IMR-90 (cell line): ENCODE measurements around the gene TSHZ3. TPM values are rescaled to one million over a fixed set of nuclear protein-coding genes. Genes with fewer than 3 reads are reported as not detected.

Source experiments
- ATAC-seq: fragments of 200-7000 bp; cut with Tn5 transposase; 2 replicates; pipeline ENCODE4 v1.9.1; 2020; ENCODE audit warnings: low read depth, mild to moderate bottlenecking, moderate library complexity
- BruUV-seq: library from RNA; stranded (reverse); fragments of 400-500 nt; replicated peaks from 2 replicates; lab custom pipeline; 2021; lab: Mats Ljungman, UMichigan
- CTCF ChIA-PET: fragments of 300-600 bp; formaldehyde crosslinking; extraction: SDS; loops from one replicate; lab custom pipeline; 2021; ENCODE audit warnings: antibody characterized with exemption; lab: Yijun Ruan, JAX
- POLR2A ChIA-PET: fragments of 300-600 bp; sonication (Branson Sonifier 250); formaldehyde crosslinking; loops from one replicate; lab custom pipeline; 2022; ENCODE audit warnings: antibody characterized with exemption; ENCODE audit not compliant: unreplicated experiment; lab: Charles Lee
- DNase-seq: peaks from one replicate; pipeline ENCODE4 v3.0.0; 2013
- H2AFZ ChIP-seq: replicated peaks from 2 replicates; pipeline ENCODE3; 2013; ENCODE audit warnings: low read length, mild to moderate bottlenecking; ENCODE audit not compliant: poor library complexity
- H2AK5ac ChIP-seq: 2 replicates; pipeline ENCODE4 v1.6.1; 2013; ENCODE audit warnings: low read depth, low read length, inconsistent platforms
- H2AK9ac ChIP-seq: replicated peaks from 2 replicates; pipeline ENCODE3; 2013; ENCODE audit warnings: mild to moderate bottlenecking, low read depth, low read length, moderate library complexity; ENCODE audit not compliant: poor library complexity
- H2BK120ac ChIP-seq: 2 replicates; pipeline ENCODE4 v1.6.1; 2013; ENCODE audit warnings: low read depth, low read length, inconsistent platforms
- H2BK15ac ChIP-seq: 3 replicates; pipeline ENCODE4 v1.6.1; 2013; ENCODE audit warnings: low read depth, low read length, inconsistent platforms
- H2BK20ac ChIP-seq: 2 replicates; pipeline ENCODE4 v1.6.1; 2013; ENCODE audit warnings: low read depth, mild to moderate bottlenecking, inconsistent platforms, low read length, moderate library complexity
- H2BK5ac ChIP-seq: 2 replicates; pipeline ENCODE4 v1.6.1; 2013; ENCODE audit warnings: mild to moderate bottlenecking, low read depth, low read length, inconsistent platforms; ENCODE audit not compliant: poor library complexity, severe bottlenecking
- H3K14ac ChIP-seq: replicated peaks from 2 replicates; pipeline ENCODE4 v1.6.1; 2013; ENCODE audit warnings: low read depth, low read length, inconsistent platforms
- H3K18ac ChIP-seq: 2 replicates; pipeline ENCODE4 v1.6.1; 2013; ENCODE audit warnings: low read depth, low read length, control low read depth
- H3K23ac ChIP-seq: 2 replicates; pipeline ENCODE4 v1.6.1; 2013; ENCODE audit warnings: low read depth, low read length, inconsistent platforms
- H3K27ac ChIP-seq: 2 replicates; pipeline ENCODE4 v1.5.1; 2013; ENCODE audit warnings: mild to moderate bottlenecking, control low read depth, low read length; ENCODE audit not compliant: insufficient read depth
- H3K27me3 ChIP-seq: 2 replicates; pipeline ENCODE4 v1.6.1; 2013; ENCODE audit warnings: low read length; ENCODE audit not compliant: control insufficient read depth, insufficient read depth
- H3K36me3 ChIP-seq: 2 replicates; pipeline ENCODE4 v1.6.1; 2013; ENCODE audit warnings: low read length, mixed read lengths; ENCODE audit not compliant: control insufficient read depth, insufficient read depth
- H3K4ac ChIP-seq: 2 replicates; pipeline ENCODE4 v1.6.1; 2013; ENCODE audit warnings: low read depth, low read length, inconsistent platforms
- H3K4me1 ChIP-seq: 2 replicates; pipeline ENCODE4 v1.6.1; 2013; ENCODE audit warnings: low read length, mixed read lengths; ENCODE audit not compliant: control insufficient read depth, insufficient read depth
- H3K4me2 ChIP-seq: 2 replicates; pipeline ENCODE4 v1.6.1; 2013; ENCODE audit warnings: low read depth, mild to moderate bottlenecking, control low read depth, low read length, moderate library complexity
- H3K4me3 ChIP-seq: 2 replicates; pipeline ENCODE4 v1.5.1; 2013; ENCODE audit warnings: low read depth, mild to moderate bottlenecking, control low read depth, low read length, moderate library complexity; ENCODE audit not compliant: insufficient read depth
- H3K56ac ChIP-seq: 2 replicates; pipeline ENCODE4 v1.6.1; 2013; ENCODE audit warnings: low read length, inconsistent platforms; ENCODE audit not compliant: insufficient read depth; ENCODE audit errors: extremely low read depth
- H3K79me1 ChIP-seq, 2 experiments: 2 replicates each; pipeline ENCODE4 v1.6.1; 2013; ENCODE audit warnings: low read length in 2 of 2, inconsistent platforms in 1 of 2, low read depth in 1 of 2
- H3K9ac ChIP-seq: 2 replicates; pipeline ENCODE4 v1.6.1; 2013; ENCODE audit warnings: low read depth, low read length, control low read depth
- H3K9me1 ChIP-seq: 2 replicates; pipeline ENCODE4 v1.6.1; 2013; ENCODE audit warnings: low read length, inconsistent platforms; ENCODE audit not compliant: insufficient read depth
- H3K9me3 ChIP-seq: 2 replicates; pipeline ENCODE4 v1.6.1; 2013; ENCODE audit warnings: low read length; ENCODE audit not compliant: control insufficient read depth, insufficient read depth
- H4K20me1 ChIP-seq: 2 replicates; pipeline ENCODE4 v1.6.1; 2013; ENCODE audit warnings: low read length, inconsistent platforms; ENCODE audit not compliant: insufficient read depth
- H4K5ac ChIP-seq: 2 replicates; pipeline ENCODE4 v1.6.1; 2013; ENCODE audit warnings: mild to moderate bottlenecking, low read depth, low read length, control low read depth
- H4K8ac ChIP-seq, 2 experiments: 2 replicates each; pipeline ENCODE4 v1.6.1; 2013; ENCODE audit warnings: low read depth in 2 of 2, low read length in 2 of 2, control low read depth in 1 of 2, inconsistent platforms in 1 of 2
- H4K91ac ChIP-seq: 2 replicates; pipeline ENCODE4 v1.6.1; 2013; ENCODE audit warnings: low read depth, low read length, inconsistent platforms; ENCODE audit not compliant: insufficient read depth
- BHLHE40 ChIP-seq: fragments of 150-350 bp; IDR thresholded peaks from 2 replicates; pipeline ENCODE4 v1.6.1; 2016; ENCODE audit warnings: mild to moderate bottlenecking, low read depth, low read length
- CHD1 ChIP-seq: IDR thresholded peaks from 2 replicates; pipeline ENCODE4 v1.6.1; 2012; ENCODE audit warnings: low read depth, low read length, improper control_type of control experiment
- FOS ChIP-seq: fragments of 150-350 bp; IDR thresholded peaks from 2 replicates; pipeline ENCODE4 v1.6.1; 2016; ENCODE audit warnings: low read depth, low read length
- MAFK ChIP-seq: IDR thresholded peaks from 2 replicates; pipeline ENCODE4 v1.6.1; 2012; ENCODE audit warnings: low read depth, low read length, improper control_type of control experiment
- MXI1 ChIP-seq: IDR thresholded peaks from 2 replicates; pipeline ENCODE4 v1.6.1; 2012; ENCODE audit warnings: low read depth, mild to moderate bottlenecking, low read length, moderate library complexity, borderline replicate concordance
- NFE2L2 ChIP-seq: fragments of 150-350 bp; IDR thresholded peaks from 2 replicates; pipeline ENCODE4 v1.6.1; 2016; ENCODE audit warnings: low read depth, mild to moderate bottlenecking, low read length
- POLR2A ChIP-seq: IDR thresholded peaks from 2 replicates; pipeline ENCODE4 v1.6.1; 2012; ENCODE audit warnings: mild to moderate bottlenecking, low read depth, low read length
- RAD21 ChIP-seq: IDR thresholded peaks from 2 replicates; pipeline ENCODE4 v1.6.1; 2012; ENCODE audit warnings: low read length, improper control_type of control experiment
- RCOR1 ChIP-seq: IDR thresholded peaks from 2 replicates; pipeline ENCODE4 v1.6.1; 2012; ENCODE audit warnings: mild to moderate bottlenecking, low read length, improper control_type of control experiment; ENCODE audit not compliant: insufficient replicate concordance
- RFX5 ChIP-seq: IDR thresholded peaks from 2 replicates; pipeline ENCODE4 v1.8.0; 2012; ENCODE audit warnings: low read depth, mild to moderate bottlenecking, low read length, moderate library complexity
- SMC3 ChIP-seq: fragments of 150-350 bp; IDR thresholded peaks from 2 replicates; pipeline ENCODE4 v1.6.1; 2016; ENCODE audit warnings: low read depth, mild to moderate bottlenecking, antibody characterized with exemption, low read length, moderate library complexity
- USF2 ChIP-seq: fragments of 150-350 bp; IDR thresholded peaks from 2 replicates; pipeline ENCODE4 v1.6.1; 2017; ENCODE audit warnings: mild to moderate bottlenecking, antibody characterized with exemption, low read length, low read depth
- WGBS, 2 experiments: methylation state at CpG; one replicate each; pipeline versions ENCODE4 v1.1.5 to v1.1.7; 2013; ENCODE audit warnings: missing lambda C conversion rate in 2 of 2; ENCODE audit not compliant: insufficient read length in 1 of 2; ENCODE audit errors: extremely low coverage in 2 of 2; 5-methylcytosine and 5-hydroxymethylcytosine counted together
- dilution Hi-C: fragments of 300-500 bp; cut with HindIII; formaldehyde crosslinking; loops from one replicate; pipeline ENCODE4 v1.14.3; 2018; ENCODE audit warnings: low sequenced_read_pairs; ENCODE audit not compliant: unreplicated experiment
- in situ Hi-C: fragments of 300-500 bp; cut with MboI; formaldehyde crosslinking; loops from 3 replicates; pipeline ENCODE4 v1.14.3; 2019; ENCODE audit warnings: low sequenced_read_pairs, inconsistent platforms, mixed read lengths
- intact Hi-C: fragments of 100-400 bp; cut with micrococcal nuclease; formaldehyde crosslinking; loops from 2 replicates; pipeline ENCODE4 v1.10.0; 2022
- polyA plus RNA-seq, 3 experiments: library from polyadenylated mRNA; depleted of rRNA; stranded (reverse); fragments of >200 nt; gene quantifications; 2 replicates each; pipeline ENCODE4 v1.2.3, GENCODE V29; 2012; ENCODE audit warnings: low replicate concordance in 1 of 3
- total RNA-seq: library from RNA; depleted of rRNA; stranded (reverse); fragments of >200 nt; gene quantifications from 2 replicates; pipeline ENCODE4 v1.2.3, GENCODE V29; 2012

TSHZ3 gene
- total and polyA plus RNA-seq, 2 of the 4 experiments (the other 2 are of a cell fraction) = 8.1 to 13.0 TPM

- no peak for TF ChIP-seq POLR2A
- no peak for TF ChIP-seq MAFK
- TF ChIP-seq MXI1 = no peak
- no peak for TF ChIP-seq FOS
Measured at GRCh38 chr19:31340042-31341025, 8.9 kb downstream of the TSHZ3 start (continued).

GRCh38 chr19:31339411-31339810 is 9.8 kb downstream of the TSHZ3 start:
- Histone ChIP-seq H3K79me1 (peaks cover 11 to 81% of the 10 kb centered on the region in 2 experiments), H3K27me3 (no peaks in the 10 kb centered on the region), H3K4me3 (no peak overlapping the region), H3K14ac (peak overlapping the region; percentile 70), H4K8ac (peak overlapping the region; percentile 58 to 59; a peak in 3 of 4 replicates), H2AK9ac (peak overlapping the region; percentile 75), H4K91ac (peak overlapping the region; percentile 78), H3K9ac (peak overlapping the region; percentile 62), H2AFZ (peak overlapping the region; percentile 29), H2BK20ac (peak overlapping the region; percentile 73), H3K9me3 (no peaks in the 10 kb centered on the region), H3K36me3 (peaks cover 14% of the 10 kb centered on the region; the same call in 1 of the 2 replicates), H2AK5ac (peak overlapping the region; percentile 55), H4K5ac (peak overlapping the region; percentile 82), H3K27ac (peak overlapping the region; percentile 97), H3K18ac (peak overlapping the region; percentile 65), H3K4me1 (peaks cover 48% of the 10 kb centered on the region), H3K4ac (peak overlapping the region; percentile 66), H2BK15ac (peak overlapping the region; percentile 23; the same call in 1 of the 3 replicates), H2BK120ac (peak overlapping the region; percentile 53), H2BK5ac (peak overlapping the region; percentile 49), H4K20me1 (peaks cover 46% of the 10 kb centered on the region), H3K56ac (no peak overlapping the region), H3K9me1 (peaks cover 25% of the 10 kb centered on the region), H3K4me2 (peak overlapping the region; percentile 83), H3K23ac (peak overlapping the region; percentile 2; the same call in 1 of the 2 replicates)
- dilution Hi-C loops = no loop called here
- in situ Hi-C loops = loop anchor here (5.0 to 25.0 kb wide), 2 partner anchors 107 to 1023 kb away; no protein-coding TSS in a partner anchor
- CTCF ChIA-PET = interaction anchor here (0.7 kb wide), 1 partner anchor 27 kb away, joined by 3 read pairs; no protein-coding TSS in a partner anchor
- ATAC-seq = peak; percentile 5; the same call in 1 of the 2 replicates
- WGBS, 2 experiments = no CpG with 5 or more reads among the region's 5 CpGs
- BruUV-seq = no TSS peak
- POLR2A ChIA-PET = interaction anchor here (0.7 kb wide), 1 partner anchor 617 kb away, joined by 3 read pairs; no protein-coding TSS in a partner anchor
- intact Hi-C loops = loop anchor here (2.0 kb wide), 2 partner anchors 213 to 285 kb away; no protein-coding TSS in a partner anchor
- DNase-seq = no peak
- no peak for TF ChIP-seq RCOR1
- no peak for TF ChIP-seq MXI1
- TF ChIP-seq RAD21 = no peak
- no peak for TF ChIP-seq NFE2L2
- no peak for TF ChIP-seq SMC3
- no peak for TF ChIP-seq POLR2A
- no peak for TF ChIP-seq FOS
- no peak for TF ChIP-seq RFX5
- TF ChIP-seq CHD1 = no peak
- TF ChIP-seq BHLHE40 = no peak
- TF ChIP-seq USF2 = no peak
